IPS-18a (cell line): ENCODE measurements around the gene KCTD15.

ENCODE experiments used
- H3K27ac ChIP-seq: one replicate; pipeline ENCODE4 v1.5.1; 2013; ENCODE audit warnings: low read length
- H3K27me3 ChIP-seq: one replicate; pipeline ENCODE4 v1.6.1; 2013; ENCODE audit warnings: mild to moderate bottlenecking, low read length; ENCODE audit not compliant: control insufficient read depth, insufficient read depth
- H3K36me3 ChIP-seq: one replicate; pipeline ENCODE4 v1.6.1; 2013; ENCODE audit warnings: low read depth, low read length; ENCODE audit not compliant: control insufficient read depth
- H3K4me1 ChIP-seq: one replicate; pipeline ENCODE4 v1.6.1; 2013; ENCODE audit warnings: low read depth, low read length; ENCODE audit not compliant: control insufficient read depth
- H3K4me3 ChIP-seq: one replicate; pipeline ENCODE4 v1.5.1; 2013; ENCODE audit warnings: low read length
- H3K9ac ChIP-seq: one replicate; pipeline ENCODE4 v1.6.1; 2013; ENCODE audit warnings: mild to moderate bottlenecking, low read length, moderate library complexity
- H3K9me3 ChIP-seq: one replicate; pipeline ENCODE4 v1.6.1; 2013; ENCODE audit warnings: low read depth, low read length; ENCODE audit not compliant: control insufficient read depth

KCTD15 gene

DNA sequence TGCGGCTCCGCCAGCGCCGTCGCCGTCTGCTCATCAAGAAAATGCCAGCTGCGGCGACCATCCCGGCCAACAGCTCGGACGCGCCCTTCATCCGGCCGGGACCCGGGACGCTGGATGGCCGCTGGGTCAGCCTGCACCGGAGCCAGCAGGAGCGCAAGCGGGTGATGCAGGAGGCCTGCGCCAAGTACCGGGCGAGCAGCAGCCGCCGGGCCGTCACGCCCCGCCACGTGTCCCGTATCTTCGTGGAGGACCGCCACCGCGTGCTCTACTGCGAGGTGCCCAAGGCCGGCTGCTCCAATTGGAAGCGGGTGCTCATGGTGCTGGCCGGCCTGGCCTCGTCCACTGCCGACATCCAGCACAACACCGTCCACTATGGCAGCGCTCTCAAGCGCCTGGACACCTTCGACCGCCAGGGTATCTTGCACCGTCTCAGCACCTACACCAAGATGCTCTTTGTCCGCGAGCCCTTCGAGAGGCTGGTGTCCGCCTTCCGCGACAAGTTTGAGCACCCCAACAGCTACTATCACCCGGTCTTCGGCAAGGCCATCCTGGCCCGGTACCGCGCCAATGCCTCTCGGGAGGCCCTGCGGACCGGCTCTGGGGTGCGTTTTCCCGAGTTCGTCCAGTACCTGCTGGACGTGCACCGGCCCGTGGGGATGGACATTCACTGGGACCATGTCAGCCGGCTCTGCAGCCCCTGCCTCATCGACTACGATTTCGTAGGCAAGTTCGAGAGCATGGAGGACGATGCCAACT, 24.4 kb upstream of the KCTD15 start:
- H3K36me3 ChIP-seq = no peaks in the 10 kb centered on the region
- H3K27ac ChIP-seq = no peak overlapping the region
- no peak overlapping the region for H3K9ac ChIP-seq
- no peaks in the 10 kb centered on the region for H3K9me3 ChIP-seq
- no peaks in the 10 kb centered on the region for H3K27me3 ChIP-seq
- H3K4me1 ChIP-seq = no peaks in the 10 kb centered on the region
- no peak overlapping the region for H3K4me3 ChIP-seq

DNA sequence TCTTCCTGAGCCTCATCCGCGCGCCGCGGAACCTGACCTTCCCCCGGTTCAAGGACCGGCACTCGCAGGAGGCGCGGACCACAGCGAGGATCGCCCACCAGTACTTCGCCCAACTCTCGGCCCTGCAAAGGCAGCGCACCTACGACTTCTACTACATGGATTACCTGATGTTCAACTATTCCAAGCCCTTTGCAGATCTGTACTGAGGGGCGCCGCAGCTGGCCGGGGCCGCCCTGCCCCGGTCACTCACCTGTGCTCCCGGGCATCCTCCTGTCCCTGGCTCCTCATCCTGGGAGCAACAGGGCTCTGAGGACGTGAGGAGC, 23.9 kb upstream of the KCTD15 start:
- Histone ChIP-seq H3K4me3 (no peak overlapping the region), H3K36me3 (no peaks in the 10 kb centered on the region), H3K9ac (no peak overlapping the region), H3K27ac (no peak overlapping the region), H3K27me3 (no peaks in the 10 kb centered on the region), H3K4me1 (no peaks in the 10 kb centered on the region), H3K9me3 (no peaks in the 10 kb centered on the region)

DNA sequence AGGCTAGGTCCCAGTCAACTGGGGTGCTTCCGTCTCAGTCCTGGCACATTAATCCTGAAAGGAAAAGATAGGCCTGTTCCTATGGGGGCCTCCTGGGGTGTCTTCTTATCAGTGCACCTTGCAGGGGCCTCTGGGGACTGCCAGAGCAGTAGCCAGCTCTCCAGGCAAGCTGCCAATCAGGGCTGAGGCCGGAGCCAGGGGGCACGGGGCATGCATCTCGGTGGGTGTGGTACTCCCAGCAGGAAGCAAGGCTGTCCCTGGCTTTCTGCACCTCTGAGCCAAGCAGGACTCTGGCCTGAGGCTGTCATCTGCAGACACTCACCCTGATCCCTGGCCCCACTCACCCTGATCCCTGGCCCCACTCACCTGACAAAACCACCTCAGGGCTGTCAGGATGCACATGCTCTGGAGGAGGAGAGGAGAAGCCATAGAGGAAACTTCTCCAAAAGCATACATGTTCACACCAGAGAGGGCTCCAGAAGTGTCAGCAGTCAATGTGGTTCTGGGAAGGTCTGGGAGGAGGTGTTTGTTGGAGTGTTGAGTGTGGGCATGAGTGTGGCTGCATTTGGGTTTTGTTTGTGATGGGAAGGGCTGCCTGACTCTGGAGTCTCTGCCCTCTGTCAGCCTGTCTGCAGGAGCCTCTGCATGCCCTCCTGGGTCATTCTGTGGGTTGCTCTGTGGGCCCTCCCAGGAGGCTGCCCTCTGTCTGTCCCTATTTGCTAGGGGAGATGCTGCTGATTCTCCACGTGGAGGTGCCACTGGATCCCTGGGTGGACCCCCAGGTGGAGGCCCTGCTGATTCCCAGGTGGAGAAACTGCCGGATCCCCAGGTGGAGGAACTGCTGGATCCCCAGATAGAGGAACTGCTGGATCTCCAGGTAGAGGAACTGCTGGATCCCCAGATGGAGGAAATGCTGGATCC, 22.7 kb upstream of the KCTD15 start:
- H3K4me3 ChIP-seq = no peak overlapping the region
- H3K36me3 ChIP-seq = no peaks in the 10 kb centered on the region
- H3K9ac ChIP-seq = no peak overlapping the region
- H3K9me3 ChIP-seq = no peaks in the 10 kb centered on the region
- H3K27ac ChIP-seq = no peak overlapping the region
- H3K27me3 ChIP-seq = peaks cover 8% of the 10 kb centered on the region
- H3K4me1 ChIP-seq = peaks cover 4% of the 10 kb centered on the region

DNA sequence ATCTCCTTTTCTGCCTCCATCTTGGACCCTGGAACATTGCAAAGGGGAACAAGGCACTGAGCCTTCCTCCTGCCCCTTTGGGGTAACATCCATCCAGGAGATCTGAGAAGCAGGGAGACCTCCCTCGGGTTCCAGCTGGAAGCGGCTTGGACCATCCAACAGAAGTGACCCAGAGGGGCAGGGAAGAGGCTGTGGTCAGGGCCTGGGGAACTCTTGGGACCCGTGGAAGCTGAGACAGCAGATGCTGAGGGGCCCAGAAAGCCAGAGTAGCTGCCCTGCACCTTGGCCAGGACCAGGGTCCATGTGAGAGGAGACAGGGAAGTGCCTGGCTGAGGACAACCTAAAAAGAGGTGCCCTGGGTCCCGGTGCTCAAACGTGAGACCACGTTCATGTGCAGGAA, 21.9 kb upstream of the KCTD15 start:
- peaks cover 4% of the 10 kb centered on the region for H3K4me1 ChIP-seq
- no peak overlapping the region for H3K9ac ChIP-seq
- H3K4me3 ChIP-seq = no peak overlapping the region
- H3K27me3 ChIP-seq = peaks cover 15% of the 10 kb centered on the region
- no peaks in the 10 kb centered on the region for H3K36me3 ChIP-seq
- H3K9me3 ChIP-seq = no peaks in the 10 kb centered on the region
- no peak overlapping the region for H3K27ac ChIP-seq

DNA sequence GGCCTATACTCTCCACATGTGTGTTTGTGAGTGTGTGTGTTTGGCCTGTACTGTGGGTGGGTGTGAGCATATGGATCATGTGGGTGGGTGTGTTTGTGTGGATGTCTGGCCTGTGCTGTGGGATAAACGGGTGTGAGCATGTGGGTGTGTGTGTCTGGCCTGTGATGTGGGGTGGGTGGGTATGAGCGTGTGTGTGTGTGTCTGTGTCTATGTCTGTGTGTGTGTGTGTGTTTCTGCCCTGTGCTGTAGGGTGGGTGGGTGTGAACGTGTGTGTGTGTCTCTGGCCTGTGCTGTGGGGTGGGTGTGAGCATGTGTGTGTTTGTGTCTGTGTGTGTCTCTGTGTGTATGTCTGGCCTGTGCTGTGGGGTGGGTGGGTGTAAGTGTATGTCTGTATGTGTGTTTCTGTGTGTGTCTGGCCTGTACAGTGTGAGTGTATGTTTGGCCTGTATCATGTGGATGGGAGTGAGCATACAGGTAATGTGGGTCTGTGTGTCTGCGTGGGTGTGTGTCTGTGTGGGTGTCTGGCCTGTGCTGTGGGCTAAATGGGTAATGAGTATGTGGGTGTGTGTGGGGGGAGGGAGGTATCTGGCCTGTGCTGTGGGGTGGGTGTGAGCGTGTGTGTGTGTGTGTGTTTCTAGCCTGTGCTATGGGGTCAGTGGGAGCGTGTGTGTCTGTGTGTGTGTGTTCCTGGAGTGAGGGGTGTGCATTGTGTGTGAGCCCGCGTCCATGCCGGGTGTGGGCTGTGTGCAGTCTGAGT, 20.8 kb upstream of the KCTD15 start:
- Histone ChIP-seq H3K9me3 (no peaks in the 10 kb centered on the region), H3K27ac (no peak overlapping the region), H3K36me3 (no peaks in the 10 kb centered on the region), H3K4me1 (peaks cover 4% of the 10 kb centered on the region), H3K27me3 (peaks cover 18% of the 10 kb centered on the region), H3K9ac (no peak overlapping the region), H3K4me3 (no peak overlapping the region)

DNA sequence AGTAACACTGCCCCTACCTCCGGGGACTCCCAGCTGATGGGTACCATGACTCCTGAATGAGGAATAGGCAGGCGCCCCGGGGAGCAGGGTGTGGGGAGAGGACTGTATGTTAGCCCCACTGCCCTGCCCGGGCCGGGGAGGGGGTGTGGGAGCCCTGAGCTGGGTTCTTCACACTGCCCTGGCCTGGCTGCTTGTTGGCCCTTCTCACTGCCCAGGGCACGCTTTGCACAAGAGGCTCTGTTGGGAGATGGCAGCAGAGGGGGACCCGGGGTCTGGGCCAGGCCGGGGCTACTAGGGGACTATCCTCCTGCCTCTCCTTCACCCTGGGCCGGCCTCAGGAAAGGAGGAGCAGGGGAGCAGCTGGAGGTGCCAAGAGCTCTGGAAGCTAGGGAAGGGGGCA, 19.3 kb upstream of the KCTD15 start:
- H3K27me3 ChIP-seq = peaks cover 18% of the 10 kb centered on the region
- H3K4me1 ChIP-seq = peaks cover 4% of the 10 kb centered on the region
- no peaks in the 10 kb centered on the region for H3K9me3 ChIP-seq
- no peaks in the 10 kb centered on the region for H3K36me3 ChIP-seq
- no peak overlapping the region for H3K9ac ChIP-seq
- no peak overlapping the region for H3K4me3 ChIP-seq
- H3K27ac ChIP-seq = no peak overlapping the region

DNA sequence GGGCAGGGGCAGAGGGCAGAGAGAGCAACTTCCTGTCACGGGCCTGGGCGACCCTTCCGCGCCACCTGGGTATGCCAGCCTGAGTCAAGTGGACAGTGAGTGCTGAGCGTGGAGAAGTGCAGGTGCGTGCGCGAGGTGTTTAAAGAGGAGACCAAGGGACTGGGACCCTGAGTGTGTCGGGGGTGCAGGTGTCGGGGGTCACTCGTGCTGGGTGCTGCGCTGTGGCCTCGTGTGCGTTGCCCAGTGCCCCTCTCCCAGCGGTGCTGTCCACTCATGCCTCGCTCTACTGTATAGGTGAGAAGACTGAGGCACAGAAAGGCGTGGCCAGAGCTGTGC, 18.9 kb upstream of the KCTD15 start:
- H3K9me3 ChIP-seq = no peaks in the 10 kb centered on the region
- peaks cover 18% of the 10 kb centered on the region for H3K27me3 ChIP-seq
- no peak overlapping the region for H3K27ac ChIP-seq
- no peaks in the 10 kb centered on the region for H3K36me3 ChIP-seq
- no peak overlapping the region for H3K9ac ChIP-seq
- no peak overlapping the region for H3K4me3 ChIP-seq
- peaks cover 4% of the 10 kb centered on the region for H3K4me1 ChIP-seq

DNA sequence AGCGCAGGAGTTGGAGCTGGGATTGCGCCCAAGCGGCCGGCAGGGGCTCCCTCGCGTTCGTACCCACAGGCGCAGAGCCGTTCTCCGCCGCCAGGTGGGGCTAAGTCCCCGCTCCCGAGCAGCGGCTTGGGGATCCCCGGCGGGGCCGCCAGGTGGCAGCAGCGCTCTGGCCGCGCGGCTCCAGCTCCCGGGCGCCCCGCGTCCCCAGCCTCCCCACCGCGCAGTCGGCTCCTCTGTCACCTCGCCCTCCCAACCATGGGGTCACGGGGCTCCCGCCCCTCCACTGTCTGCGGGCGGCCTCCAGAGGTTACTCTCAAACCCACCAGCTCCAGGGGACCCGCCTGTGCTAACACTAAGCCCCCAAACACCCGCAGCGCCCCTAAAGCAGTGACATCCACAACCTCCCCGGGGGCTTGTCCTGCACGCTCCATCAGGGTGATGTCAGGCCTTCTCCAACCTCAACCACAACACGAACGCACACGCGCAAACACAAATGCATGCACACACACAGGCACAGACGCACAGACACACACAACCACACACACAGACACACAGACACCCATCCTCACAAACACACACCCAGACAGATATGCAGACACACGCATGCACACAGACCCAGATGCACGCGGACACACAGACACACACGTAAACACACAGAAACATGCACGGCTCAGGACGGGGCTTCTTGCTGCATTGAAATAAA, 18.4 kb upstream of the KCTD15 start:
- H3K9ac ChIP-seq = no peak overlapping the region
- H3K27ac ChIP-seq = no peak overlapping the region
- H3K4me3 ChIP-seq = peak overlapping the region; percentile 31
- peaks cover 4% of the 10 kb centered on the region for H3K4me1 ChIP-seq
- H3K27me3 ChIP-seq = peaks cover 18% of the 10 kb centered on the region
- H3K9me3 ChIP-seq = no peaks in the 10 kb centered on the region
- H3K36me3 ChIP-seq = no peaks in the 10 kb centered on the region

DNA sequence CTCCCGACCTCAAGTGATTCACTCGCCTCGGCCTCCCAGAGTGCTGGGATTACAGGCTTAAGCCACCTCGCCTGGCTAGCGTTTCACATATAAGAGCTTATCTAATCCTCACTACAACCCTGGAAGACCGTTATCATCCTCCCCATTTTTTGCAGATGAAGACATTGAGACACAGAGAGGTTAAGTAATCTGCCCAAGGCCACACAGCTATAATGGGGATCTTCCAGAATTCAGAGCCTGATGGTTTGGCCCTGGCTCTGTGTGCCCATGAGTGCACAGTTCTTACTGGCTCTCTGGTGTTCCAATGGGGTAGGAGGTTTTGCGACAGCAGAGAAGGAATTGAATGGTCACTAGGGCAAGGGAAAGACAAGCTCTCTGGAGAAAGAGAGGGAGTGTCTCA, 16.8 kb upstream of the KCTD15 start:
- H3K27ac ChIP-seq = no peak overlapping the region
- H3K9me3 ChIP-seq = no peaks in the 10 kb centered on the region
- H3K36me3 ChIP-seq = no peaks in the 10 kb centered on the region
- no peak overlapping the region for H3K4me3 ChIP-seq
- H3K4me1 ChIP-seq = peaks cover 4% of the 10 kb centered on the region
- no peak overlapping the region for H3K9ac ChIP-seq
- peaks cover 18% of the 10 kb centered on the region for H3K27me3 ChIP-seq

DNA sequence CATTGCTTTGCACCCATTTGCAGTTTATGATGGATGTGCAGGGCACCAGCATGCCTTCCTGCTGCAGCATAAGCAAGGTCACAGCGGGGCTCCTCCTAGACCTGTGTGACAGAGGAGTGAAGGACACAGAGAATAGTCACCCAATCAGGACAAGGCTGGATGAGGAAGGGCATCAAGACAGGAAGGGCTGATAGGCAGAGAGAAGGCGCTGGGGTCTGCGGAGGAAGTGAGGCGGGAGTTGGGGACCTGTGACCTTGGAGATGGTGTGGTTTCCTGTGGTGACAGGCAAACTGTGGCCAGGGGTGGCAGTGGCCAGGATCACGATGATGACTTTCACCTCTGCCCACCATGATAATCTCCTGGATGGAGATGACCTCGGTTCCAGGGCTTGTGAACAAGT, 16.4 kb upstream of the KCTD15 start:
- Histone ChIP-seq H3K9me3 (no peaks in the 10 kb centered on the region), H3K27ac (no peak overlapping the region), H3K36me3 (no peaks in the 10 kb centered on the region), H3K27me3 (peaks cover 18% of the 10 kb centered on the region), H3K4me1 (peaks cover 4% of the 10 kb centered on the region), H3K4me3 (no peak overlapping the region), H3K9ac (no peak overlapping the region)

DNA sequence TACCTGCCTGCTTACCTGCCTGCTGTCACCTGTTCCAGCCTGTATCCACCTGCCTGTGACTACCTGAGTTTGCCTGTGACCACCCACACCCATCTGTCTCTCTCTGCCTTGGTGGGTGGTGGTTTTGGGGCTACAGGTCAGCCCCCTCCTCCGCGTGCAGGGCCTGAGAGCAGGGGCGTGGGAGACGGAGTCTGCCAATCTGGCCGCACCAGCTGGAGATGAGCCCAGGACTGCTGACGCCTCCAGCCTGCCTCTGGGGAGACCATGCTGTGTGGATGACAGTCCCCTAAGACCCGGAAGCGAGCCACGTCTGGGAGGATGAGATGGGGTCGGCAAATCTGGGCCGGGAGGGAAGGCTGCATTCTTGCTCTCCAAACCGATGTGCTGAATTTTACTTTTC, 15.9 kb upstream of the KCTD15 start:
- Histone ChIP-seq H3K9ac (no peak overlapping the region), H3K27ac (no peak overlapping the region), H3K27me3 (peaks cover 18% of the 10 kb centered on the region), H3K36me3 (no peaks in the 10 kb centered on the region), H3K9me3 (no peaks in the 10 kb centered on the region), H3K4me3 (no peak overlapping the region), H3K4me1 (peaks cover 4% of the 10 kb centered on the region)
